NCI-H1436 (cell line): ENCODE measurements around the gene SPAG16.

Experiments
- DNase-seq: peaks from one replicate; lab custom pipeline; 2025; lab: John Stamatoyannopoulos, UW

Gene SPAG16

DNA sequence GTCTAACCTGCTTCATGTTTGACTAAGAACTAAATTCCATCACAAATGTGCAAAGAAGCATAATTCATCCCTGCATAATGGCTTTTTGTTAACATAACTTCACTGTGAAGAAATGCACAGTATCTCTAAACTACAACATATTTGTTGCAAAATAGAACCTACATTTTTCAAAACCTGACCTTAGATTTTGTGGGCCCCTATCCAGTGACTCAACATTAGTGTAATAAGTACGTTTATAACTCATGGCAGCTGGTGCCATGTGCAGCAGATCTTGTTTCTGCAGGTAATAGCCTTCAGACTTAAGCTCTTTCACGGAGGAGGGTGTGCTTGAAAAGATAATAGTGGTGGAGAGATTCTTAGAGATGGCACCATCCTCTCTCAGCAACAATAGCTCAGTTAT is 1098.0 kb downstream of the SPAG16 start:
- no peak for DNase-seq

- no peak for DNase-seq
Measured at GRCh38 chr2:214386720-214387119, 1102.5 kb downstream of the SPAG16 start.

DNA sequence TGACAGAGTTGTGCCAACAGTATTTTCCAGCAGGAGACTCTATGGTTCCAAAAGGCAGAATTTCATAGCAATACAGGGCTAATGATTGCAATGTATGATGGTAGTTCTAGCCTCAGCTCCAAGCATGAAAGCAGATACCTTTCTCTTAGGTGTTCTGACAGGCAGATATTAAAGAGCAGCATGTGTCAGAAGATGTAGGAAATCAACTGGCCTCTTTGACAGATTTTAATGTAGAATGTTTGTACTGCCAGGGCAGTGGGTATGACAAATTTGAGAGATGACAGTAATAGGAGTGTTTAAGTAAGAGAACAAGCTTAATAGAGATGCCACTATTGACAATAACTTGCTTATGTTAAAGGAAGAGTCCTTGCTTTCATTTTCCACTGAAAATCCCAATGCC is 1105.1 kb downstream of the SPAG16 start:
- DNase-seq = no peak

- no peak for DNase-seq
Measured at GRCh38 chr2:214393796-214394195, 1109.5 kb downstream of the SPAG16 start.

- DNase-seq = no peak
Measured at GRCh38 chr2:214395040-214395439, 1110.8 kb downstream of the SPAG16 start.

- DNase-seq = no peak
Measured at GRCh38 chr2:214401580-214401979, 1117.3 kb downstream of the SPAG16 start.

GRCh38 chr2:214410128-214410775 is 1126.0 kb downstream of the SPAG16 start:
- no peak for DNase-seq

DNA sequence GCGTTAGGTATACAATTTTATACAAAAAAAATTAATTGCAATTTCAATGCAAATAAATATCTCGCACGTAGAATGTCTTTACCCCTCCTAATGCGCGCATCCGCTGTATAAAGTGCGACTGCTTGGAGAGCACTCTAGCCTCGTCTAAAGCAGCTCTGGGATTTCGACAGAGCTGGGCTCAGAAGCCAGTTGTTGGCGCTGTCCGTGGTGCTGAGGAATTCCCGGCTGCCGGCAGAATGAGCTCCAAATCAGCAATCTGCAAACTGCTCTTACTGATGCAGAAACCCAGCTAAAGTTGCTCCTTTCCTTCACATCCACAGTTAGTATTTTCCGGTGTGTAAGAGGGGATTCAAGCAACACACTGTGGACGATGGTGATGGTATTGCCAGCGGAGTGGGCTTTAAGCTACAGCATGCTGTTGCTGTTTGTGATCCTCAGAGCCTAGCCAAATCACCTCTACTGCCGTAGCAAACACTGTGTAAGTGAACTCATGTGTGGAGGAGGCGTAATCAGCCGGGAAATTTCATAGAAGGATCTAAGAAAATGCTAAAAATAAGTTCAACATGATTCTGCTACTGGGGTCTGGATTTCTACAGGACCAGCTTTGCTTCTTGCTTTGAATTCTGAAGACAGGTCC is 1126.8 kb downstream of the SPAG16 start, which contains the start of gene VWC2L:
TSS of gene VWC2L (plus strand) at position 137 of the 637 bp plus-strand sequence. CDS start 3,140 bp downstream, outside the sequence.
- DNase-seq = no peak

GRCh38 chr2:214412679-214413078 is 1128.4 kb downstream of the SPAG16 start:
- no peak for DNase-seq

- DNase-seq = no peak
Measured at GRCh38 chr2:214436470-214436869, 1152.2 kb downstream of the SPAG16 start.

- DNase-seq = no peak
Measured at GRCh38 chr2:214450118-214450894, 1166.0 kb downstream of the SPAG16 start.

DNA sequence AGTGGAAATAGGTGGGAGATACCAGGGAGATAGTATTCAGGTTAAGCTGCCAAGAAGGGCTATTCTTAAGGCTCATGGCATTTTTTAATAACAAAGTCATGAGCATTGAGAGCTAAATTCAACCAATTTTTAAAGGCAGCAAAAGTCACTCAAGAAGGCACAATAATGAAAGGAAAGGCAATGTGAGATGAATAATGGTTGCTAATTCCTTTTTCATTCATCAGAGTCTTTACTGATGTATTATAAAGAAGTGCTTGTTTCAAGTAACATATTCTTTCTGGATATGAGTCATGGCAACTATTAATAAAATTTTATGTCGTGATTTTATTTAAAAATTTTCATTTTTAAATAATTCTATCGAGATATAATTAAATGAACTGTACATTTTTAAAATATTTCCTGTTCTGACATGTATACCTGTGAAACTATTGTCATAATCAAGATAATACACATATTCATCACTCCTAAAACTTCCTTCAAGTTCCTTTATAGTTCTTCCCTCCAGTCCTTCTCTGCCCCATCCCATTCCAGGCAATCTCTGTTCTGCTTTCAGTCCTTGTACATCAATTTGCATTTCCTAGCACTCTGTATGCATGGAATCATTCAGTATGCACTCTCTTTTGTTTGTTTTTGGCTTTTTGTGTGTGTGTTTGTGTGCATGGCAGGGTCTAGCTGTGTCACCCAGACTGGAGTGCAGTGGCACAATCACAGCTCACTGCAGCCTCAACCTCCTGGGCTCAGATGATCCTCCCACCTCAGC is 1167.4 kb downstream of the SPAG16 start:
- DNase-seq = no peak
